Epithelial cell of esophagus (primary cell): ENCODE data around the gene UHMK1.
A peak's percentile ranks its signal among the peaks of the same experiment; 100 is the strongest.
"Not testable (repeated sequence)": the region's sequence is repeated elsewhere in the genome, so short reads cannot be mapped to it uniquely, and the experiment has no call there.

Source experiments
- DNase-seq: peaks from one replicate; pipeline ENCODE4 v3.0.0; 2010; ENCODE audit warnings: low read depth
- H3K4me3 ChIP-seq: 2 replicates; pipeline ENCODE4 v1.5.1; 2011; ENCODE audit warnings: mild to moderate bottlenecking, low read length, control low read depth
- TF ChIP-seq, protein P1 (sequence below): IDR thresholded peaks from 2 replicates; pipeline ENCODE4 v1.5.1; 2011; ENCODE audit warnings: low read depth, mild to moderate bottlenecking, low read length, control low read depth, inconsistent platforms; ENCODE audit not compliant: insufficient read depth; ENCODE audit errors: missing control alignments

UHMK1 gene

DNA sequence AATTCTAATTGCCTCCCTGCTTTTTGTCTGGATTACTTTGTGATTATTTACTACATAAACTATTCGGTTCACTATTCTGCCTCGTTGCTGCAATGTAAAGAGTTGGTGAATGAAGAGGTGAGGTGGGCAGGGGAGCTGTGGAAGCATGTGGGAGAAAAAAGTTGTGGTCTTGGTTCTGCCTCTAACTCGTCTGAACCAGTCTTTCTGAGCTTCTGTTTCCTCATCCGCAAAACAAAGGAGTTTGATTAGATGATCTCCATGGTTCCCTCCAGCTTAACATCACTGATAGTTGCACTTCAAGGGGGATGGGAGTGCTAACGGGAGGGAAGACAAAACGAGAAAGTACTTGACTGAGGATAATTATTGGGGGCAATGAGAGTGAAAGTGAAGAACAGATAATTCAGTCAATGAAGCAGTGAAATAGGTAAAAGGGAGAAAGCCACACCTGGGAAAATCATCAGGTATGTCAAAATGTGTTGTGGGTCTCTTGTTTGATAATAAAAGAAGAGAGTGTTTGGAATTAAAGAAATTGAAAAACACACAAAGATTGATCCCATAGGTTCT, 26.2 kb upstream of the UHMK1 start:
- TF ChIP-seq, protein P1, sequence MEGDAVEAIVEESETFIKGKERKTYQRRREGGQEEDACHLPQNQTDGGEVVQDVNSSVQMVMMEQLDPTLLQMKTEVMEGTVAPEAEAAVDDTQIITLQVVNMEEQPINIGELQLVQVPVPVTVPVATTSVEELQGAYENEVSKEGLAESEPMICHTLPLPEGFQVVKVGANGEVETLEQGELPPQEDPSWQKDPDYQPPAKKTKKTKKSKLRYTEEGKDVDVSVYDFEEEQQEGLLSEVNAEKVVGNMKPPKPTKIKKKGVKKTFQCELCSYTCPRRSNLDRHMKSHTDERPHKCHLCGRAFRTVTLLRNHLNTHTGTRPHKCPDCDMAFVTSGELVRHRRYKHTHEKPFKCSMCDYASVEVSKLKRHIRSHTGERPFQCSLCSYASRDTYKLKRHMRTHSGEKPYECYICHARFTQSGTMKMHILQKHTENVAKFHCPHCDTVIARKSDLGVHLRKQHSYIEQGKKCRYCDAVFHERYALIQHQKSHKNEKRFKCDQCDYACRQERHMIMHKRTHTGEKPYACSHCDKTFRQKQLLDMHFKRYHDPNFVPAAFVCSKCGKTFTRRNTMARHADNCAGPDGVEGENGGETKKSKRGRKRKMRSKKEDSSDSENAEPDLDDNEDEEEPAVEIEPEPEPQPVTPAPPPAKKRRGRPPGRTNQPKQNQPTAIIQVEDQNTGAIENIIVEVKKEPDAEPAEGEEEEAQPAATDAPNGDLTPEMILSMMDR = no peak
- no peak overlapping the region for H3K4me3 ChIP-seq
- no peak for DNase-seq

DNA sequence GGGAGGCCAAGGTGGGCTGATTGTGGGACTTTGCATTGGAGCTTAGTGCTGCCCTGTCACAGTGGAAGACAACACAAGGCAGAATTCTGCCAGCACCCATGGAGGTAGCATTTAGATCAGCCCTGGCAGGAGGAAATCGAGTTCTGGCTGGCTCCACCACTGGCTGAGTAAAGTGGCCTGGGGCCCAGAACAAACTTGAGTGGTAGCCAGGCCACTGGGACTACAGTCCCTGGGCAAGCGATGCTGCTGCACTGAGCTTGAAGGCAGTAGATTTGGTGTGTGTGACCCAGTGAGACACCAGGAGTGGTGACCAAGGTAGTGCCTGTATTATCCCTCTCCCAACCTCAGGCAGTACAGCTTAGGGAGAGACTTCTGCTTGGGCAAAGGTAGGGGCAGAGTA, 22.5 kb upstream of the UHMK1 start:
- TF ChIP-seq, protein P1 = no peak
- peak; percentile 13 for DNase-seq
- H3K4me3 ChIP-seq = no peak overlapping the region

DNA sequence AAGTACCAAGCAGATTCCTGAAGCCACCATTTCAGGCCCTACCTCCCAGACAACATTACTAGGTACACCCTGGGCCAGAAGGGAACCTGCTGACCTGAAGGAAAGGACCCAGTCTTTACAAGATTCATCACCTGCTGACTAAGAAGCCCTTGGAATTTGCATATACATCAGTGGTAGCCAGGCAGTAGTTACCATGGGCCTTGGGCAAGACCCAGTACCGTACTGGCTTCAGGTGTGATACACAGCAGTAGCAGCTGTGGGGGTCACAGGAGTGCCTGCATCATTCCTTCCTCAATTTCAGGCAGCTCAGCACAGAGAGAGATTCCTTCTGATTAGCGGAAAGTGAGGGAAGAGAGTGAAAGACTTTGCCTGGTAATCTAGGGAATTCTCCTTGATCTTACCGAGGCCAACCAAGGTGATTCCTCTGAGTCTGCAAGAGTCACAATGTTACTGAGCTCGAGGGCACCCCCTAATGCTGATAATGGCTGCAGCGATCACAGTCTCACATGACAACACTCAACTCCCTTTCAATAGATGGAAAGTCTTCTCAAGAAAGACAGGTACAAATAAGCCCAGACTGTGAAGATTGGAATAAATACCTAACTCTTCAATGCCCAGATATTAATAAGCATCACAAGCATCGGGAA, 22.0 kb upstream of the UHMK1 start:
- TF ChIP-seq, protein P1 = no peak
- DNase-seq = peak; percentile 25

DNA sequence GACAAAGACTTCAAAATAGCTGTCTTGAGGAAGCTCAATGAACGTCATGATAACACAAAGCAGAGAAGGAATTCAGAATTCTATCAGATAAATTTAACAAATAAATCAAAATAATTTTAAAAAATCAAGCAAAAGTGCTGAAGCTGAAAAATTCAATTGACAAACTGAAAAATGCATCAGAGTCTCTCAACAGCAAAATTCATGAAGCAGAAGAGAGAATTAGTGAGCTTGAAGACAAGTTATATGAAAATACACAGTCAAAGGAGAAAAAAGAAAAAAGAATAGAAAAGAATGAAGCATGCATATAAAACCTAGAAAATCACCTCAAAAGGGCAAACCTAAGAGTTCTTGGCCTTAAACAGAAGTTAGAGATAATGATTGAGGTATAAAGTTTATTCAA, 21.0 kb upstream of the UHMK1 start:
- H3K4me3 ChIP-seq = no peak overlapping the region
- no peak for DNase-seq
- TF ChIP-seq, protein P1 = no peak

More for the DNA sequence above, 22.0 kb upstream of the UHMK1 start:
- no peak overlapping the region for H3K4me3 ChIP-seq

DNA sequence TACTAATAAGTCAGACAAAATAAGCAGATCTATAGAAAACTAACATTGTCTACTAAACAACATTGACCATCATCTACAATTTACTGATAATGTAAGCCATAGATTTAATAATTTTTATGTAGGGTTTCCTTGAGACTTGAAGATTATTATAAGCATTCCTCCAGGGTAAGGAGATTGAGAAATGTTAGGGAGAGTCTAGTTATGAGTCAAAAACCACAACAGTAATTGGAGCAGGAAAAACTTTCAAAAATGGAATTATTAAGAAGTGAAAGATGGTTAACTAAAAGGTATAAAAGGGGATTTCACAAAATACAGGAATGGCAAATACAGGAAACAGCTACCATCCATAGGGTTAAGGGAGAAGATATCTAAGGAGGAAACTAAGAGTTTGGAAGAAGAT, 12.4 kb upstream of the UHMK1 start:
- H3K4me3 ChIP-seq = no peak overlapping the region
- TF ChIP-seq, protein P1 = no peak
- peak; percentile 32 for DNase-seq

DNA sequence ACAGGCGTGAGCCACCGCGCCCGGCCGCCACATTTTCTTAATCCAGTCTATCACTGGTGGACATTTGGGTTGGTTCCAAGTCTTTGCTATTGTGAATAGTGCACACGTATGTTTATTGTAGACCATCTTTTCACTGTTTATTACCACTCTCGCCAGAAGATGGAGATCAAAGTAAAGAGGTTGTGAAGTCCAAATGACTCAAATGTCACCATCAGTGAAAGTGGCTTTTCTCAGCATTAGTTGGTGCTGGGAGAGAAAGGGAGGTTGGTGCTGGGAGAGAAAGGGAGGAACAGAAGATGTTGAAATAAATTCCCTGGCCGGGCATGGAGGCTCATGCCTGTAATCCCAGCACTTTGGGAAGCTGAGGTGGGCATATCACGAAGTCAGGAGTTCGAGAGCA, 10.4 kb upstream of the UHMK1 start:
- no peak overlapping the region for H3K4me3 ChIP-seq
- TF ChIP-seq, protein P1 = no peak
- DNase-seq = no peak

DNA sequence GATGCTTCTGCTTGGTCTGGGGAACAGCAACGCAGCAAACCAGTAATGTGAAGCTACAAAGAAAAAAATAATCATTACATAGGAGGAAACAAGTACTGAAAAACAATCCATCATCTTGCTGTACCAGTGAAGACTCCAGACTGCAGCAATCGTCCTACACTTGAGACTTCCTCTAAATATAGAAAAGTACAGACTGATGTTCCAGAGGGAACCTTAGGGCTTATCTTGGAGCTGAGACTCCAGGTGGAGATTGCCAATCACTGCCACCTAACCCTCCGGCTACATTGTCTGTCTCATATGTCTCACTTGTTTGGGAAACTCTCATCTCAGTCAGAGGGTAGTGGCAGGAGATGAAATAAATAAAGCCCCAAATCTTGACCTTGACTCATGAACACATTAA, 9.4 kb upstream of the UHMK1 start:
- no peak overlapping the region for H3K4me3 ChIP-seq
- DNase-seq = no peak
- TF ChIP-seq, protein P1 = no peak

DNA sequence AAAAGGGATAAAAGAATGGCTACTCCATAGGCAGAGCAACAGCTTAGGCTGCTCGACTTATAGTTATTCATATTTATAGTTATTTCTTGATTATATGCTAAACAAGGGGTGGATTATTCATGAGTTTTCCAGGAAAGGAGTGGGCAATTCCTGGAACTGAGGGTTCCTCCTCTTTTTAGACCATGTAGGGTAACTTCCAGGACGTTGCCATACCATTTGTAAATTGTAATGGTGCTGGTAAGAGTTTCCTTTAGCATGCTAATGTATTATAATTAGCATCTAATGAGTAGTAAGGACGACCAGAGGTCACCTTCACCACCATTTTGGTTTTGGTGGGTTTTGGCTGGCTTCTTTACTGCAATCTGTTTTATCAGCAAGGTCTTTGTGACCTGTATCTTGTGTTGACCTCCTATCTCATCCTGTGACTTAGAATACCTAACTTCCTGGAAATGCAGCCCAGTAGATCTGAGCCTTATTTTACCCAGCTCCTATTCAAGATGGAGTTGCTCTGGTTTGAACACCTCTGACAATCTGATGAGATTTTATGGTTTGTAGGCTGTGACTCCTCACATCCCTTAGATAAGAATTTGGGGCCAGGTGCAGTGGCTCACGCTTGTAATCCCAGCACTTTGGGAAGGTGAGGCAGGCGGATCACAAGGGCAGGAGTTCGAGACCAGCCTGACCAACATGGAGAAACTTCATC, 1.9 kb upstream of the UHMK1 start:
- not testable (repeated sequence) for DNase-seq, H3K4me3 ChIP-seq
